Tibial nerve (tissue), 4 donors: Measurements from ENCODE around the gene GATA6.

Source experiments
- EP300 ChIP-seq, 2 donors: sonication (generic); formaldehyde crosslinking; IDR thresholded peaks; one replicate each; pipeline ENCODE4 v1.6.1; 2017; ENCODE audit warnings: antibody characterized with exemption in 2 of 2, mild to moderate bottlenecking in 1 of 2
- POLR2A ChIP-seq, 2 donors: fragments of 450-650 bp; IDR thresholded peaks; one replicate each; pipeline ENCODE4 v1.6.1; 2017; ENCODE audit warnings: antibody characterized with exemption in 2 of 2, mild to moderate bottlenecking in 2 of 2, moderate library complexity in 2 of 2
- TF ChIP-seq, protein P1 (sequence below), 5 experiments: fragments of 200-600 bp in 3 of 5; fragments of 450-650 bp in 2 of 5; sonication (generic) in 3 of 5; IDR thresholded peaks; one replicate each; pipeline ENCODE4 v1.5.1; 2016 to 2019; ENCODE audit warnings: antibody characterized with exemption in 5 of 5, mild to moderate bottlenecking in 3 of 5, moderate library complexity in 2 of 5

DNA sequence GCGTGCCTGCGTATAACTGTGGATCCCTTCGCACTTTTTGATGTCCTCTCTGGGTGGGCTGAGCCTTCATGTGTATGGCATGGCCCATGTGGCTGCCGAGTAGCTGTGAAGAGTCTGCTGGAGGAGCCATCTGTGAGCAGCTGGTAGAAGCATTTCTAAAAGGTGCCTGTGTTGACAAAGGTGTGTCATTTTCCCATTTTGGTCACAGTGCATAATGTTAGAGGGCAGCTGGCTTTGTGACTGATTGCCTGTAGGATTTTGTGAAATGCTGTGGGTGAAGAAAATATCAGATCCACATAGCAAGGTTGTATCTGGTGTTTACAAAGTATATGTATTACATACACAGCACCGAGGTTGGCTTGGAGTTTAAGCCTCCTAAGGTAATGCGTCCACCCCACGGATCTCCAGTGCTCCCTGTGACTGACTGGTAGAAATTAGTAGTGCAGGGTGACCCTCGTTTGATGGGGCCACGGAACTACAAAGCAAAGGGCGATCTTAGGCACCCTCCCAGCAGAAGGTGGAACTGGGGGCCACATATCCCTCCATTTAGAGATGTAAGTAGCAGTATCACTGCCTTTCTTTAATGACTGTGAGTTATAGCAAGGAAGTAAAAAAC, 16.5 kb downstream of the GATA6 start:
- TF ChIP-seq, protein P1, sequence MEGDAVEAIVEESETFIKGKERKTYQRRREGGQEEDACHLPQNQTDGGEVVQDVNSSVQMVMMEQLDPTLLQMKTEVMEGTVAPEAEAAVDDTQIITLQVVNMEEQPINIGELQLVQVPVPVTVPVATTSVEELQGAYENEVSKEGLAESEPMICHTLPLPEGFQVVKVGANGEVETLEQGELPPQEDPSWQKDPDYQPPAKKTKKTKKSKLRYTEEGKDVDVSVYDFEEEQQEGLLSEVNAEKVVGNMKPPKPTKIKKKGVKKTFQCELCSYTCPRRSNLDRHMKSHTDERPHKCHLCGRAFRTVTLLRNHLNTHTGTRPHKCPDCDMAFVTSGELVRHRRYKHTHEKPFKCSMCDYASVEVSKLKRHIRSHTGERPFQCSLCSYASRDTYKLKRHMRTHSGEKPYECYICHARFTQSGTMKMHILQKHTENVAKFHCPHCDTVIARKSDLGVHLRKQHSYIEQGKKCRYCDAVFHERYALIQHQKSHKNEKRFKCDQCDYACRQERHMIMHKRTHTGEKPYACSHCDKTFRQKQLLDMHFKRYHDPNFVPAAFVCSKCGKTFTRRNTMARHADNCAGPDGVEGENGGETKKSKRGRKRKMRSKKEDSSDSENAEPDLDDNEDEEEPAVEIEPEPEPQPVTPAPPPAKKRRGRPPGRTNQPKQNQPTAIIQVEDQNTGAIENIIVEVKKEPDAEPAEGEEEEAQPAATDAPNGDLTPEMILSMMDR (IDR thresholded peaks at IDR 0.05): no peak
- TF ChIP-seq POLR2A (IDR thresholded peaks at IDR 0.05) (no peak), EP300 (IDR thresholded peaks at IDR 0.05) (no peak)
